ENCODE data around the gene METTL25B. TPM values are rescaled to one million over a fixed set of nuclear protein-coding genes. Genes with fewer than 3 reads are reported as not detected.

METTL25B gene
- total RNA-seq, 2 donors from 2014 or later, result 14.6 to 20.5 TPM

- intact Hi-C loops (cut with DNase I), result no loop called here
- DNase-seq, result no peak
These were observed 31.5 kb upstream of the METTL25B start for GRCh38 chr1:156696755-156697154.

DNA sequence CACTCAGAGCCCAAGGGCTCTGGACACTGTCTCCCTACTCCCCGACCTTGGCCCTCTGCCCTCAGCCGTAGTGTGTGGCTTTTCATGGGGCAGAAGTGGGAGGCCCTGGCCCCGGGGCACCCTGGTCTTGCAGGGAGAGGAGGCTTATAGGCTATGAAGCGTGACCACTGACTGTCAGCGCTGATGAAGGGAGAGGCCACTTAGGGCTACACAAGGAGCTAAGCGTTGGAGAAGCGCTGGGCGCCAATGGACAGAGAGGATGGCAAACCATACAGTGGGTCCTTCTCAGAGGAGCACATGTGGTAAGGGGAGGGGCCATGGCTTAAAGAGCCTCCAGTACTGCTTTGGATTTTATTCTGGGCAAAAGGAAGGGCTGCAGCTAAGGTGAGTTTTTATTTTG is 30.8 kb upstream of the METTL25B start:
- intact Hi-C loops (cut with DNase I), result no loop called here
- ATAC-seq, result no peak
- DNase-seq, result no peak

More at GRCh38 chr1:156696755-156697154, 31.5 kb upstream of the METTL25B start:
- no peak for ATAC-seq

- ATAC-seq (no peak), DNase-seq (no peak)
- intact Hi-C loops (cut with DNase I), result no loop called here
These were observed 29.3 kb upstream of the METTL25B start for GRCh38 chr1:156698995-156699394.

DNA sequence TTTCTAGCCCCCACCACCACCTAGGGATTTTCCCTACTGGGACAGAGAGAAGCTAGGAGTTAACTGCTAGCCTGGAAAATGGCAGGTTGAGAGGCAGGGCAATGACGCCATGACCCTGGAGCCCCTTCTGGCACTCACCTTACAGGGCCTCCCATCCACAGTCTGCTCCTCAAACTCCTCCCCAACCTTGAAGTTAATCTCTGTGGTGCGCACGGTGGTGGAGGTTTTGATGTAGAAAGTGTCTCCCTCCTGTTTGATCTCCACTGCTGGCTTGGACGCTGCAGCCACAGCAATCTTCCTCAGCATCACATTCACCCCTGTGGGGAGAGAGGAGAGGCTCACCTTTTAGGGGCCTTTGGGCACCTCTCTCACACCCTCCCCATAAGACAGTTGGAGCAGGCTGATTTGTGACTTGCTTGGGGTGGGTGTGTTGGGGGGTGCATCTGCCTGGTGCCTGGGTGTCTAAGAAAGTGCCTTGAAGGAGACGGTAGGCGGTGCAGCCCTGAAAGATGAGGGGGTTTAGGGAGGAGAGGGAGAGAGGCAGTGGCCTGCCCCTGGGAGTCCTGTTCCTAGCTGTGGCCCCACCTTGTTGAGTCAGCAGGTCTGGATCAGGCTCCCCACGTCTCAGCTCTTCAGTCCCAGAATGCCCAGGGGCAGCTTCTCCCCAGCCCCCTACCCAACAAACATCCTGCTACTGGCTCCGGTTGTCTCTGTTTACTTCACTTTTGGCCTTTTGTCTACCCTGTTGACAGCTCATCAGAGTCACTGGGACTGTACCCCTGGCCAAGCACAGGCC is 27.3 kb upstream of the METTL25B start:
- no peak for ATAC-seq
- intact Hi-C loops (cut with DNase I), result no loop called here
- no peak for DNase-seq

- DNase-seq, result no peak
- intact Hi-C loops (cut with DNase I), result no loop called here
These were observed 24.9 kb upstream of the METTL25B start for GRCh38 chr1:156703336-156703735.

DNA sequence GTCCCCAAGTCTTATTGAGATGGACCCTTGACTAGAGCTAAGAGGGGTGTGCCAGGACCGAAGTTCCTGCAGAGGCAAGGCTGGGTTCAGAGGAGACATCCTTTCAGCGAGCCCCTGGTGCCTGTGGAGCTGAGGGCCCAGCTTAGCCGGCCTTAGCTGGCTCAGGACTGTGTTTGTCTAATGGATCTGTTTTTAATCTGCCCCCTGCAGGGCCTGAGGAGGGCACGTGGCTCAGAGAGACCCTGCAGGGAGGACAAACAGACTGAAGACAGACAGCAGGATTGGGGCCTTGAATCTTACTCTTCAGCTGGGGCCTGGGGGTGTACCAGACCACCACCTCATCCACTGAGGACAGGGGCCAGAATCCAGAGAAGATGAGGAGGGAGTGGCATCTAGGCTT is 24.5 kb upstream of the METTL25B start:
- no peak for ATAC-seq
- intact Hi-C loops (cut with DNase I), result no loop called here

More at GRCh38 chr1:156703336-156703735, 24.9 kb upstream of the METTL25B start:
- no peak for ATAC-seq

DNA sequence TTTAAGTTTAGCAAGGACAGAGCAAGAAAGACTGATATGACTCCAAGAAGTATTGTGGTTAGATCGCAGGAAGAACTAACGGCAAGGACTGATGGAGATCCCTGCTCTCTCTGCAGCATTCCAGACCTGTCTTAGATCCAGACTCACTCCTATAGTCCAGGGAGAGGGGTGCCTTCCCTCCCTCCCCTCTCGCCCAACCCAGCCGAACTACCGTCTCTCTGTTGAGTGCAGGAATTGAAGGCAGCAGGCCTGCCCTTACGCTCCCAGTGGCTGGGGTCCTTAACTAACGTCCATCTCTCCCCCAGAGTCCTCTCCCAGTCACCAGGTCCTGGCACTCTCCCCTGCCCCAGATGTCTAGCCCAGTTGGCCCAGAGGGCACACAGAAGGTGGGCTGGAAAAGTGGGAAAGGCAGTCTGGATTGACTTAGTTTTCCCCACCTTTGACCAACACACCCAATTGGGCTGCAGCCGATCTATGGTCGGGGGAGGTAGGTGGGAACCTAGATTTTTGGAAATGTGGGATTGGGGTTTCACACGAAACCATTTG is 24.0 kb upstream of the METTL25B start:
- intact Hi-C loops (cut with DNase I), result no loop called here
- no peak for DNase-seq
- no peak for ATAC-seq

More for the DNA sequence above, 24.5 kb upstream of the METTL25B start:
- DNase-seq, result no peak

DNA sequence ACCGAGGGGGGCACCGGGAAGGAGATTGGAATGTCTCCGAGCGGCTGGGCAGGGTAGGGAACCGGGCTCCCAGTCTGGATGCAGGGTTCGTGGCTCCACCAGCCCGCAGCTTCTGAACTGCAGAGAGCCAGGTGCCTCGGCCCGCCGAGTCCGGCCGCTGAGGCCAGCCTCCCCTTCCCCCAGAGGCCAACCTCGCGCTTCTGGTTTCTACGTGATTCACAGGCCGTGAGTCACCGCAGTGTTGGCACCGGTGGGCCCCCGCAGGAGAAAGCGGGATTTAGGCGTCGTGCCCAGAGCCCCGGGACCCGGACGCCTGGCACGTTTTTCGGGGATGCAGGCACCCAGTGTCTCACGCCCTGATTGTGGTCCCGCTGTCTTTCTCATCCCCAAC is 23.3 kb upstream of the METTL25B start:
- peak in 1 of 2 donors; percentile 44 for ATAC-seq

GRCh38 chr1:156705321-156705917 is 22.9 kb upstream of the METTL25B start, which contains the start of gene CRABP2:
Gene CRABP2 (minus strand): TSS chr1:156705583. CDS start chr1:156705446, 137 bp downstream.
- DNase-seq (no peak), ATAC-seq (peak; percentile 5 to 8)
- intact Hi-C loops (cut with DNase I), result no loop called here

More for the DNA sequence above, 23.3 kb upstream of the METTL25B start:
- intact Hi-C loops (cut with DNase I), result no loop called here
- DNase-seq, result peak; percentile 63

DNA sequence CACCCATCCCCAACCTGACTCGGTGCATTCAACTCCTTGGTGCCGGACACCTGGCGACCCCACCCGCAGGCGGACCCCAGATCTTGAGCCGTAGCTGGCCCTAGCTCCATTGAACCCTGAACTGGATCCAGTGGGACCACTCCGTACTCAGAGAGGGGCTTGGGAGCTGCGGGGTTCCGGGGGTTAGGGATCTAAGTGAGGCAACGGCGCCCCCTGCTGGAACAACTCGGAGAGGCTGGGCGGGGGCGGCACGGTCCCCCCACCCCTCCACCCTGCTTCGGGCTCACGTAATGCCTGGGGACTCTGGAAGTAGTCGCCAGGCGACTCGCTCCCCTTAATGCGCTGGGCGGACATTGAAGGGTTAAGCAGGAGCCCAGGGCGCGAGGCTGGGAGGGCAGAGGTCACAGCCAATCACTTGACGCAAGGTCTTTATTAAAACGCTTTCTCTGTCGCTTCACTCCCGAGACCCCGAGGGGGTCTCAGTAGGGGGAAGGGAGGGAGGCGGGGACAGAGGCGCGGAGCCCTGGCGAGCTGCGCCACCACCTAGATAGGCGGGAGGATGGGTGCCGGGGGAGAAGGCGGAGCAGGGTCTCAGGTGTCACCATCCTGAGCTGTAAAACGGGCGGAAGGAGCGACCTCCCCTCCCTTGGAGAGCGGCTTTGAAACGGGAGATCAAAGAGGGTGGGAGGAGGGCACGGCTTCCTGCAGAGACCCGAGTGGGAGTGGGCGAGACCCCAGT is 22.2 kb upstream of the METTL25B start:
- peak; percentile 60 to 61 for ATAC-seq
- intact Hi-C loops (cut with DNase I), result no loop called here
- DNase-seq, result peak; percentile 68

GRCh38 chr1:156706657-156707416 is 21.4 kb upstream of the METTL25B start:
- intact Hi-C loops (cut with DNase I), result no loop called here
- DNase-seq, result peak; percentile 71
- peak; percentile 51 to 57 for ATAC-seq

DNA sequence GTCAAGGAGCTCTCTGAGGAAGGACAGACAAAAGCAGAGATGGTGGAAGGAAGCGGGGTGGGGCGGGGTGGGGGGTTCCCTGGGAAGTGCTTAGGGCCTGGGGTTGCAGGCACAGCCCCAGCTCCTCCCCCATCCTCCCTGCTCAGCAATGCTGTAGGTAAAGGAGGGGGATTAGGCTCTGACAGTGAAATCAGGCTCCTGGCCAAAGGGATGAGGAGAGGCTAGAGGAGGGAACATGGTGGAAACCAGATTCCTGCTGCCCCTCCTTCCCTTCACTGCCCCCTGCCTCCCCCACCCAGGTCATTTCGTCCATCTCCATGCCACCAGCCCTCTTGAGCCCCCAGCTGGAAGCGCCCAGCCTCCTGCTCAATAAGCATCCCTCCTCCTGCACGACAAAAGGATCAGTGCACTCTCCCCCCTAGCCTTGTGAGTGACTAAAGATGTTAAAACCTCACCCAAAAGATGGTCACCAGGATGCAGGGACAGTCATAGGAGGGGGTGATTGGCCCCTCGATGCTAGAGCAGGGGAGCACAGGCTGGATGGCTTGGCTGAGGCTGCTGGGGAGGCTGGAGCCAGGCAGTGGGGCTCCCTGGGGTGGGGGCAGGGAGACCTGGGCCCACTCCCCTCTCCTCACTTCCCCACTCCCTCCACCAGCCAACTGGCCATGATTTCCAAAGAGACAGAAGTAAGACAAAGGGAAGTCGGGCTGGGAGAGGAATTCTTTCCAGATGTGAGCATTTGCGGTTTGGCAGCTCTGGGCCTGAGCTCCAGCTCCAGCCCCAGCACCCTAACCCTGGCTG is 20.7 kb upstream of the METTL25B start:
- ATAC-seq, result no peak
- intact Hi-C loops (cut with DNase I), result no loop called here
- no peak for DNase-seq

DNA sequence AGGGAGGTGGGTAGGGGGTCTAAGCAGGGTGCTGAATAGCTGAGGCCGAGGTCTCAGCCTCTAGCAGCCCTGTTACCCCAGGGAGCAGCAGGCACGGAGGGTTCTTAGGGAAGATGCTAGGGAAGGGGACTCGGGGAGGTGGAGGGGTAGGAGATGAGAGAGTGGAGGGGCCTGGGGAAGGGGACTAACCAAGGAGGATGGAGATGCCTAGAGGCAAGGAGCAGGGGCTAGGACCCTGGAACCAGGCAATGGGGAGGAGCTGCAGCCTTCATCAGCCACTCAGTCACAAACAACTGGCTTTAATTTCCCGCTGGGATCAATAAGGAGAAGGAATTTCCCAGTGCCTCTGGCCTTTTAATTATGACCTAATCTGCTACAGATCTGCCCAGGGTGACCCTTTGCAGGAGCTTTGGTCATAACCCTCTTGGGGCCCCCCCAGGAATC is 20.0 kb upstream of the METTL25B start:
- intact Hi-C loops (cut with DNase I), result no loop called here
- DNase-seq (no peak), ATAC-seq (no peak)

DNA sequence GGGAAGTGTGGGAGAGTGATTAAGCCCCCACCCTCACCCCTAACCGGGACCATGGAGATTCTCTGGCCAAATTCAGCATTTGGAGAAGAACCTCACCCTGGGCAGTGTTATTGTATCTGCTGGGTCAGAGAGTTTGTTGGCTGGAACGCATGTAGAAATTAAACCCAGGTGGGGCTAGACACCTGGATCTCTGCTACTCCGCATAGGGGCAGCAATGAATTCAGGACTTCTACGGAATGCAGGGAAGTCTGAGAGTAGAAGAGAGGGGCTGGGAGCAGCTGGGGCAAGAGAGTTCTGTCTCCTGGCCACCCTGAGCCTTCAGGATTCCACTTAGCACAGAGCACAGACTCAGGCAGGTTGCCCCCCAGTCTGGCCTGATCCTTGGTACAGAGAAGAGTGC is 19.2 kb upstream of the METTL25B start:
- ATAC-seq (no peak), DNase-seq (no peak)
- intact Hi-C loops (cut with DNase I), result no loop called here

DNA sequence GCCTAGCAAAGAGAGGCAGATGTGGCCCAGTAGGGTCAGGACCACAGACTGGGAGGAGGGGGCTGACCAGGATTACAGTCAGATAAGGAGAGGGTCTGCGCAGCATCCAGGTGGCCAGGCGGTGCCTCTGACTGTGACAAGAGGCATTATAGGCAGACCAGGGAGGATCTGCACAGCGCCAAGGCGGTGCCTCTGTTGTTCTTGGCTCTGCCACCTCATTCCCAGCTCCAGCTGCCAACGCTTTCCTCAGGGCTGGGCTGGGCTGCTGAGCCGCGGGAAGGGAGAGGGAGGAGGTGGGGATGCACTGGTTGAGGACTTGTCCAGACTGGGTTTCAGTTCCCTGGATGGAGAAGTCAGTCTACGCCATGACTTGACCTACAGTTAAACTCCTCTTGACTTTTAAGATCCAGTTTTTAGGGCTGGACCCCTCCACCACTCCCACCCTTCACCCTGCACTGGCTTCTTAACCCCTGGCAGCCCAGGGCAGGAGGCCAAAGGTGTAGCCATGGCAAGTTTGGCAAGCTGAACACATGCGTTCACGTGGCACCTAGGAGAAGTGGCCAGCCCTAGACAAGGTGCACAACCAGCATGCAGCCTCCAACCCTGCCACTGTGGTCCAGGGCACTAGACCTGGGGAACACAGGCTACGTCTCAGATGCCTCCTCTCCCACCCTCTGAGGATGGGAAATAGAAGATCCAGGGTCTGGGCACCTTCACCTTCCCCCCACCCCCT is 18.3 kb upstream of the METTL25B start:
- intact Hi-C loops (cut with DNase I), result loop anchor here in 1 of 2 donors (10.0 kb wide), 1 partner anchor 305 kb away; no protein-coding TSS in a partner anchor
- DNase-seq, result peak; percentile 81
- peak; percentile 74 to 80 for ATAC-seq

DNA sequence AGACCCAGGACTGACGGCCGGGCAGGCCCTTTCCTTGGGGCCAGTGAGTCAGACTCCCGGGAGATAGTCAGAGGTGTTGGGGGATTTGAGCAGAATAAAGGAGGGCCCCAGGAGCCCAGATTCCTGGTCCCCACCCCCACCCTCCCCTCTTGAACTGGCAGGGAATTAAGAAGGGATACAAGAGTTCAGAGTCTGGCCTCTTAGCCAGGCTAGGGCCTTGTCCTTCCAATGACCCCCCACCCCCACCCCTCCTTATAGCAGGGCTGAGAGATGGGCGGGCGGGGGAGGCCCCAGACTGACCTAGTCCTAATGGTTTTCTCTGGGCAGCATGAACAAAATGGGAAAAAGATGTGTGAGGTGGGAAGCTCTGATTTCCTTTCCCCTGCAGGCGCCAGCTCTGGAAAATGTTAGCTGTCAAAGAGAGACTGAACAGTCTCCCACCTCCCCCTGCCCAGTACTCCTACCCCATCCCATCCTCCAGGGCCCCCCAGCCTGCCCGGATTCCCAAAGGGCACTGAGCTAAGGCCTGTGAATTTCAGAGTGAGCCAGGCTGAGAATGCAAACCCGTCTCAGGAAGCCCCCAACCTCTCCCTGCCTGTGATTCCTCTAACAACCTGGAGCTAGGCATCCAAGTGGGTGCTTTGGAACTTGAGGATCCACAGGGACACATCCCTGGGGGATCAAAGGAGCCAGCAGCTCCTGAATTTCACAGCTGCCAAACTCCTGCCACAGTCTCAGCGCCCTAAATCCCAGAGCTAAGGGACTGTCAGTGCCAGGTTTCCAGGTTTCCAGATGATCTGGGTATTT is 17.1 kb upstream of the METTL25B start:
- DNase-seq, result no peak
- no peak for ATAC-seq
- intact Hi-C loops (cut with DNase I), result loop anchor here in 1 of 2 donors (10.0 kb wide), 1 partner anchor 306 kb away; no protein-coding TSS in a partner anchor
